CD4-positive, alpha-beta T cell treated with Interleukin-21 for 1 hour (primary cell): ENCODE results near the gene TF.
"Not testable (repeated sequence)": the region's sequence is repeated elsewhere in the genome, so short reads cannot be mapped to it uniquely, and the experiment has no call there.

ENCODE experiments used
- DNase-seq: peaks from one replicate; pipeline ENCODE4 v3.0.0-alpha.2; 2020

Gene TF

DNA sequence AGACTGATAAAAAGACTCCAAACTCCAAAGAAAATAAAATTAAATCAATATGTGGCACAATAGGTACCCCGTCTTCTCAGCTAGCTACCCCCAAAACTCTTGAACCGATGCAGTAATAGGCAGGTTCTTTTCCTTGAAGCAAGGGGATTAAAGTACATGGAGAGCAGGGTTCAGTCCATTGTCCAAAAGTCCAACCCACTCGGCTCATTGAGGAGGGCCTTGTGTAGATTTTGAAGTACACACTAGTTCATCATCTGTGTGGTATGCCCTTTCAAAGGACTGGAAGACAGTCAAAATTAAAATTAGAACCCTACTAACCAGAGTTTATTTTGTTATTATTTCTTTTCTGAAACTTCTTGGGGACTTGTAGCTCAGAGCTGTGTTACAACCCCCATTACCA, 23.3 kb downstream of the TF start:
- DNase-seq: no peak

DNA sequence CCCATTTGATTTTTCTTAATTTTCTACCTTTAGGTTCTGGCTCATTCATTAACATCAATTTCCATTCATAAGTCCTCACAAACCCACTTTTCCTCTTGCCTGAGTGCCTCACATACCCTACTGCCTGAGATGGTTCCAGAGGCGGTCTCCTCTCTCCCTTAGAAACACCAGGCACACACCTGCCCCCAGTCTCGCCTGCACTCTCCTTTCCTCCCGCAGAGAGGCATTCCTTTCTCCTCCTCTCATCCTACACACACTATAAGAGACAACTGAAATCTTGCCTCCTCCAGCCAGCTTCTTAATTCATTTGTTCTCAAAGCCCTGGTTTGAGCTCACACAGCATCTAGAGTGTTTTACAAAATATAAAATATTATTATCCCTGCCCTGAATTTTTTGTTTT, 27.5 kb downstream of the TF start:
- DNase-seq: no peak

DNA sequence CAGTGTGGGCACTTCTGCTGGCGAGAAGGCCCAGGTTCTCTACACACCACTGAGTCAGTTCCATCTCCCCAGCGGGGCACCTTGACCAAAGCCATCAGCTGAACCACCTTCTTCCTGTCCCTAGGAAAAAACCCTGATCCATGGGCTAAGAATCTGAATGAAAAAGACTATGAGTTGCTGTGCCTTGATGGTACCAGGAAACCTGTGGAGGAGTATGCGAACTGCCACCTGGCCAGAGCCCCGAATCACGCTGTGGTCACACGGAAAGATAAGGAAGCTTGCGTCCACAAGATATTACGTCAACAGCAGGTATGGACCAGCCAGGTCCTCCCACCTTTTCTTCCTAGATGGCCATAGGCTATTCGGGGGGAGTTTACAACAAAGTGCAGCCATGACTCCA, 29.1 kb downstream of the TF start:
- DNase-seq: no peak

DNA sequence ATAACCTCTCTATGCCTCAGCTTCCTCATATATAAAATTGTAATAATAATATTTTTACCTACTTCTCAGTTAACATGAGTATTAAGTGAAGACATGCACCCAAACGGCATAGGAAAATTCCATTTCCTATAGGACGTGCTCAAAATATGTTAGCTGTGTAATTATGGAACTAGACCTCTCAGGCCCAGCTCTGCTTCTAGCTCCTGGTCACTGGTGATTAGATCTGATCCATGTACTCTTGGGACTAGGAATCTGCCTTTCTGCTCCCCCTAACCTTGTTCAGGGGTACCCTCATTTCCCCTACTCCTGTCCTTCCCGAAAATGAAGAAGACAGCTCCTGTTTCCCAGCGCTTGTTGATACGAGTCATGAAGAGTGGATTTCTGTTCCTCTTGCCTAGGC, 29.6 kb downstream of the TF start:
- no peak for DNase-seq

DNA sequence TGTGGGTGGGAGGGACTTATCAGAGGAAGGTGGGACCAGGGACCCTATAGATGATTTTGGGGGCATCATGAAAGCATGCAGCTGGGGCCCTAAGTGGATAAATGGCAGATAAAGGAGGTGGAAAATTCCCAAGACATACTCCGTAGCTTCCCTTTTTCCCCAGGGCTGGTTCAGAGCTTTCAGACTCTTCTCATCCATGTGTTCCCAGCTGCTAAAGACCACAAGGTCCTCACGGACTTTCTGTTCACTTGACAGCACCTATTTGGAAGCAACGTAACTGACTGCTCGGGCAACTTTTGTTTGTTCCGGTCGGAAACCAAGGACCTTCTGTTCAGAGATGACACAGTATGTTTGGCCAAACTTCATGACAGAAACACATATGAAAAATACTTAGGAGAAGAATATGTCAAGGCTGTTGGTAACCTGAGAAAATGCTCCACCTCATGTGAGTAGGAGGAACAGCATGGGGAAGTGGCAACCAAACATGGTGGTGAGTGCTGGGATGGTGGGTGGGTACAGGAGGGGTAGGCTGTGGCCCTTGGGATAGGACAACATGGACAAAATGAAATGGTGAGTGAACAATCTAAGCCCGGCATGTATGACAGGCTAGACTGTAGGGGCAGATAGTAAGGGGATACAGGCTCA, 30.7 kb downstream of the TF start:
- DNase-seq: no peak

DNA sequence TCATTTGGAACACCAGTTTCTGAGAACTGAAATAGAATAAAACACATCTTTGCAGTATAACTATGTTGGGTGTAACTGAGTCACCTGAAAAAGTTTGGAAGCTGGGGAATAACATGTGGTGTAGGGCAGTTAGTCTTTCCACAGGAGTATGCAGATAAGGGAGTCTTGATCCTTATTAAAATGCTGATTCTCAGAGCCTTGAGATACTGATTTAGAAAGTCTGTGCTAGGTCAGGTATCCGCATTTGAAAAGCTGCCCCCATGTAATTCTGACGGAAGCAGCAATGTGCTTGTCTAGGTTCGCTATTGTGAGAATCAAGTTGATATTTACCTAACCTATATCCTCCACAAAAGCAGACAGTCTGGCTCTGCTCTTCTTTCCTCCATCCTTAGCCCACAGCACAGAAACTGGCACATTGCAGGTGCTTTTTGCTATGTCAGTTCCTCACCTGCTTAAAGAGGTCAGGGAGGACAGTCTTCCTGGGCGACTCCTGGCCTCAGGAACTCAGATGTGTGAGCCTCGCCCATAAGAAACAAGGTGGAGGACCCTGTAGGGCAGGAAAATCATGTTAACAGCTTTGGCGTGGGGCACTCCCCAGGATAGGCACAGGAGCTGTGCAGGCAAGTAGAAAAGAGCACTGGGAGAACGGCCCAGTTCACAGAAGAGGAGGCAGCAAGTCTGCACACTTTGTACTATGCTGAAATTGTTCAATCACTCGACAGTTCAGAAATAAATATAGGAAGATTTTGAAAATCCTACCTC, 31.8 kb downstream of the TF start:
- DNase-seq: no peak

DNA sequence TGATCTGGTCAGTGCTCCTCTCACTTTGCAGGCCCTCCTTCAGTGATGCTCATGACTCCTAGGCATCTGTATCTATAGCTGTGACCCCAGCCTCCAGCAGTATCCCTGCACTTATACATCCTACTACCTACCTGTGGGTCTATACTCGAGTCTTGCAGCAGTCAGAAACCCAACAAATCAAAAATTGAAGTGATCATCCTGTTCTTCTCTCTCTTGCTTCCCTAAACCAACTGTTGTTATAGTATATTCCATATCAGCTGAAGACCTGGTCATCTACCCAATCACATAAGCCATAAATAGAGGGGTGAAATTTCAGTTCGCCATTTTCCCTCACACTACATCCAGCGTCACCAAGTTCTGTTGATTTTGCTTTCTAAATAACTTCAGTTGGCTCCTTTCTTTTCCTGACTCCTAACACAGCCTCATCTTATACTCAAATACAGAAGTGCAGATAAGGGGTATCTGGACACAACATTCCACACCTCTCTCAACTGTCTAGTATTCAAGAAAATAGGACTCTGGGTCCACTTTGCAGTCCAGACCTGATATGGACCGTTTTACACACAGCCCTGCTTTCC, 33.5 kb downstream of the TF start:
- DNase-seq: no peak

DNA sequence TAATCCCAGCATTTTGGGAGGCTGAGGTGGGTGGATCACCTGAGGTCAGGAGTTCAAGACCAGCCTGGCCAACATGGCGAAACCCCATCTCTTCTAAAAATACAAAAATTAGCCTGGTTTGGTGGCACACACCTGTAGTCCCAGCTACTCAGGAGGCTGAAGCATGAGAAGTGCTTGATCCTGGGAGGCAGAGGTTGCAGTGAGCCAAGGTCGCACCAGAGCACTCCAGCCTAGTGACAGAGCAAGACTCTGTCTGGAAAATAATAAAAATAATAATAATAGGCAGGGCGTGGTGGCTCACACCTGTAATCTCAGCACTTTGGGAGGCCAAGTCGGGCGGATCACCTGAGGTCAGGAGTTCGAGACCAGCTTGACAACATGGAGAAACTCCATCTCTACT, 34.6 kb downstream of the TF start:
- DNase-seq: not testable (repeated sequence)

DNA sequence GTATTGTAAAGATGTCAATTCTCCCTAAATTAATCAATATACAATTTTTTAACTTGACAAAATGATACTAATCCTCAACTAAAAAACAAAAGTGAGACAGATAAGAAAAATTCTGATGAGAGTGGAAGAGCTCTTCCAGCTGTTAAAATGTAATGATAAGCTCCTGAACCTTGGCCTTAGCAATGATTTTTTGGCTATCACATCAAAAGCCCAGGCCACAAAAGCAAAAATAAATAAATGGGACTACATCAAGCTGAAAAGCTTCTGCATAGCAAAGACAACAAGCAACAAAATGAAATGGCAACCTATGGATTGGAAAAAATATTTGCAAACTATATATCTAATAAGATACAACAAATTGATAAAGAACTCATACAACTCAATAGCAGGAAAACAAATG, 35.4 kb downstream of the TF start:
- no peak for DNase-seq

DNA sequence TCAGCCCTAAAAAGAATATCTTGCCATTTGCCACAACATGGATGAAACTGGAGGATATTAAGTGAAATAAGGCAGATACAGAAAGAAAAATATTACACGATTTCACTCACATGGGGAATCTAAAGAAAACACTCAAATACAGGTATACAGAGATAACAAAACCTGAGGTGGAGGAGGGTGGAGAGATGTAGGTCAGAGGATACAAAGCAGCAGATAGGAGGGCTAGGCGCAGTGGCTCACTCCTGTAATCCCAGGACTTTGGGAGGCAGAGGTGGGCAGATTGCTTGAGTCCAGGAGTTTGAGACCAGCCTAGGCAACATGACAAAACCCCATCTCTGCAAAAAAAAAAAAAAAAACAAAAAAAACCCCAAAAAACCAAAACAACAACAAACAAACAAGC, 36.3 kb downstream of the TF start:
- no peak for DNase-seq

DNA sequence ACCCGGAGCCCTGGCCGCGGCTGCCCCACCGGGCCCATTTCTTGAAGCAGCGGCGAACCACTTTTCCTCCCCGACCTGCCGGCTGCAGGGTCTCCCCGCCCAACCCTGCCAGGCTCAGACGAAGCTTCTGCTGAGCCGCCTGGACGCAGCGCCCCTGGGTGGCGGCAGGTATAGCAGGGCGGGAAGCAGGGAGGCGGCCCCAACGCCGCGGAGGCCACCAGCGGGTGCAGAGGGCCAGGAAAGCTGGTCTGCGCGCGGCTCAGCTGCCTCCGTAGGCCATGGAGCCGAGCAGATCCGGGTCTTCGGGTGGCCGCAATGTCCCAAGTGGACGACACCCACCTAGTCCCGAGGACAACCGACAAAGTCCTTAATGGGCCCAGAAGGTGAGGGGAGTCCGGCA, 37.6 kb downstream of the TF start:
- no peak for DNase-seq

DNA sequence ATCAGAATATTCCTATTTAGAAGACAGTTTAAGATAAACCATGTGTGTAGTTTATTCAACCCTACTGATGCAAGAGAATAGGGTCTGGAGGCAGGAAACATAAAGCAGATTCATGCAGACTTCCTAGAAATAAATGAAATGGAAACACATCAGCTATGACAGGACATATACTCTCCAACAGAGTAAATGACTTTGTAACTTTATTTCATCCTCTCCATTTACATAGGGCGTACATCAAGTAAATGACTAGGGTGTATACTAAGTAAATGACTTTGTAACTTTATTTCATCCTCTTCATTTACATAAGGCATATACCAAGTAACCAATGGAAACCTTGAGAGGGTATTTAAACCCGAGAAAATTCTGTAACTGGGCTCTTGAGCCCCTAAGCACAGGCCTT, 41.8 kb downstream of the TF start:
- DNase-seq: no peak

DNA sequence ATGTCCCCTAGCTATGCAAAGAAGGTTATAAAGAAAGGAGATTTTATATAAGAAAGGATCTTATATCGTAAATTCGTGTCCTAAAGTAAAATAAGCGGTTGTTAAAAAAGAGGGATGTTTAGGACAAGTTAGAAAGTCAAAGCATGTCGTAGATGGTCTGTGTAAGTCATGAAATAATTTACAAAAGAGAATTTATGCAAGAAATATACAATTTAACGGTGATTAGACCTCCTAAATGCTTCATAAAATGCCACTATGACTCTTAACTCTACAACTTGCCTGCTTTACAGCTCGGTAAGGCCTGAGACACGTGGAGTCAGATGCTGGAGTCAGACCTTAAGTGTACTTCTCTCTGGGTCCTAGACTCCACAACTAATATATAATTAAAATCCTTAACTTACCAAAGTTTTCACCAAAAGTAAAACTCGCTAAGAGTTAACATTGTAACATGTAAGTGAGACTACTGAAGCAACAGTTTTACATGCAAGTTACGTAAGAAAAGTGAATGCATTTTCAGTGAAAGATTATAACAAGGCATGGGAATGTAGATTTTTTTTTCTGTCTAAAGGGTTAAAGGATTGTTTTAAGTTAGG, 46.1 kb downstream of the TF start:
- DNase-seq: no peak

DNA sequence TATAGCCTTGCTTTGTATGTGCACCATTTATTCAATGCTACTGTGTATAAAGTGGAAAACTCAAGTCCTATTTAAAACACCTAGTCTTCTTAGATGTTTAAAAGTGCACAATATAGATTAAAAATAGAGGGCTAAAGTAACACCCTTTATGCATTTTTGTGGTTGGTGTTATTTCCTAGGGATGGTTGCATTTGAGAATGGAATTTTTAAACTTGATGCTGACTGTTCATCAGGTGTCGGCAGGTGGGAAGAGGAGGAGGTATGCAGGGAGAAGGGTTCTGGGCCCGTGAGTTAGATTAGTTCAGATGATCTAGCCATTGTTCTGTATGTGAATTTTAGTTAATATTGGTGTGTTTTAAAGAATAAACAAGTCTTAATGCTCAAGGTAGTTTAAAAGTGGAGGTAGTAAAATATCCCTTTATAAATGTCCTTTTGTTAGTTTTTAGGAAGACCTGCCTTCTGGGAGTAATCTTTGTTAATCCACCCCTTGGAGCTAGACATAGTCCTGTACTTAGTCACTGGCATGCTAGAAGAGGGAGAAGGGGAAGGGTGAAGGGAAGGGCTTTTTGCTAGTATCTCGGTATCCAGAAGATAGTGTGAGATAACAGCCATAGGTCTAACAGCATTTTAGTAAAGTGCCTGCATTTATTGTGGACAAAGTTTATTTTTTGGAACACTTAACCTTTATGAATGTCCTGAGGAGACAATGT, 51.4 kb downstream of the TF start:
- no peak for DNase-seq

DNA sequence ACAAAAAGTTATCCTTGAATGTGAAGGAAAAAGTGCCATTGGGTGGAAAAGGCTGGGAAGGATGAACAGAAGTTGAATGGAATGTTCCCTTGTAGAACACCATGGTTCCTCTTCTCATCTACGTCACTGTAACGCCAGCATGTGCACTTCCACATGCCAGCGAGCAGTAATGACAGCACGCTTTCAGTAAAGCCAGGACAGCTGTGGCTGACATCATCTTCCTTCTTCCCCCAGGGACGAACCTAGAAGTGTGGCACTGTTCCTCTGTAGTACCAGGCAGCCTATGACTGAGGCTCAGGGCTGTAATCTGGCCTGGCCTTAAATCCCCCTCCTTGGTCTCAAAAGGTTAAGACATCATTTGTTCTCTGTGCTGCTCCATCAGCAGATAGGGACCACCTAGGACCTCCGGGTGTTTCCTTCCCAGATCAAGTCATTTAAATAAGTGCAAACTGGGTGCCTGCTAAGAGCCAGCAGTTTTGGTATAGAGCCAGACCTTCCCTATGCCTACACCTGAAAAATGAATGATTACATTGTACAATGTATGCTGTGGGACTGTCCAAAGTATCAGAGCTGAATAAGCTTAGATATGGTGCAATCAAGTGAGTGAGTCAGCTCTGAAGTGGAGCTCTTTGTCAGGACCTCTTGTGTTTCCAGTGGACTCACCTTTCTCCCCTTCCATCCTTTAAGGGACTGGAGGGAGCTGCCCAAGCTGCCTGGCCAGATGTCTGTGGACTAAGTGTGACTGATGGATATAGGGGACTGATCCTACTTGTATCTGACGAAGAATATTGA, 53.8 kb downstream of the TF start:
- no peak for DNase-seq

DNA sequence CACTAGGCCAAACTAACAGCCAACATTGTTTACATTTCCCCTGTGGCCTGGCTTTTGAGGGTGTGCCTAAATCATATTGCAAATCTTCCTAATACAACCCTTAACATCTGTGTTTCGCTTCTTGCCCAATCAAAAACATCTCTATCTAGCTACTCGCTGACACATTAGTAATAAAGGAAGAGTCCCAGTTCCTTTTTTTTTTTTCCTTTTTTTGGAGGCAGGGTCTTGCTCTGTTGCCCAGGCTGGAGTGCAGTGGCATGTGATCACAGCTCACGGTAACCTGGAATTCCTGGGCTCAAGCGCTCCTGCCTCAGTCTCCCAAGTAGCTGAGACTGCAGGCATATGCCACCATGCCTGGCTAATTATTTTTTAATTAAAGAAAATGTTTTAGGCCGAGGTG, 57.3 kb downstream of the TF start:
- DNase-seq: no peak

DNA sequence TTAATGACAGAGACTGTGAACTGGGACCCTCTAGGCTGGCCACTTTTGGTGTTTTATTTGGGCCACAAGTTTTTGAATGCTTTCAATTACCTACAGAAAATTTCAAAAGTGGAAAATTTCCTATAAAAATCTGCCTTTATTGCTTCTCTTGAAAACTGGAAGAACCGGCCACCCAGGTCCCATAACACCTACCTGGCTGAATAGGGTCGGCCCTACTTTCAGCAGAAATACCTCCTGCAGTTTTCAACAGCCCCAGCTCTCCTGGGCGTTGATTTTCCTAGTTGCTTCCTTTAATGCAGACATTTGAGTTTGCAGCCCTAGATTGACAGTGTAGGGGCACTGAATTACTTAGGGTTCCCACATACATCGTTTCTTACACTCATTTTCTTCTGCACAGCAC, 58.7 kb downstream of the TF start:
- no peak for DNase-seq

DNA sequence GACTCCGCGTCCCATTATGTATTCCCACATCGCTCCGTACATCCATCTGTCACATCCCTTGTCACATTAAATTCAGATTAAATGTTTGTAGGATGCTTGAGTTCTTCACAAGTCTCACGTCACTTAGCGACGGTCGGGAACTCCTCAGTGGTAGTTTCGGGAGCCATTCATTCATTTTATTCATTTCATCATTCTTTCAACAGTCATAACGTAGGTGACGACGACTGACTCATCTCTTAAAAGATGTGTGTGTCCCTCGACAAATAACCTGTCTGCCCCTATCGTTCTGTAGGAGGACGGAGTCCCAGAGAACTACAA, 59.1 kb downstream of the TF start:
- DNase-seq: no peak

DNA sequence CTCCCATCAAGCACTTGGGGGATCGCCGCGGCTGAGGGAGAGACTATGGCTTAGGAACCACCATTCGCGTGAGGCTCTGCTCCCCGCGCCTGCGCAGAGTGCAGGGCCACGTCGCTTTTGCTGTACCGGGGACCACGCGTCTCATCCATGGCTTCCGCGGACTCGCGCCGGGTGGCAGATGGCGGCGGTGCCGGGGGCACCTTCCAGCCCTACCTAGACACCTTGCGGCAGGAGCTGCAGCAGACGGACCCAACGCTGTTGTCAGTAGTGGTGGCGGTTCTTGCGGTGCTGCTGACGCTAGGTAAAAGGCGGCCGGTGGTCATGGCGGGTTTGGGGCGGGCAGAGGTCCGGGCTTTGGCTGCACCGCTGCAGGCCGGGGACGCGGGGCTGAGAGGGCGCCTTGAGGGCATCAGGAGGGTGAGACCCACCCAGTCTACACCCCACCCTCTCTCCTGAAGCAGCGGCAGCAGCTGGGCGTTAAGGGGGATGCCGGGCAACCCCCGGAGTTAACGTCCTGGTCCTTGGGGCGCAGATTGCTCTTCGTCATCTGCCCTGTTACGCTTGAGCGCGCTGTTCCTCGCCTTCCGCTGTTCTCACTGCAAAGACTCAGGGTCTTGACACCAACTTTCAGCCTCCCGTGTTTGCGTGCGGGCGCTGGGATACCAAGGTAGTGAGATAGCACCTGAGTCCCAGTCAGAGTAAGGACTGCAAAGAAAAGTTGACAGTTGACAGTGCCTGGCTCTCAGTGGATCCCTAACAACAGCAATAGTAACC, 59.7 kb downstream of the TF start, which contains the start of gene SRPRB:
Gene SRPRB, plus strand, starts transcription at position 114 of the 774 bp plus-strand sequence. Its CDS starts 34 bp downstream, at position 148.
- DNase-seq: peak; percentile 97

DNA sequence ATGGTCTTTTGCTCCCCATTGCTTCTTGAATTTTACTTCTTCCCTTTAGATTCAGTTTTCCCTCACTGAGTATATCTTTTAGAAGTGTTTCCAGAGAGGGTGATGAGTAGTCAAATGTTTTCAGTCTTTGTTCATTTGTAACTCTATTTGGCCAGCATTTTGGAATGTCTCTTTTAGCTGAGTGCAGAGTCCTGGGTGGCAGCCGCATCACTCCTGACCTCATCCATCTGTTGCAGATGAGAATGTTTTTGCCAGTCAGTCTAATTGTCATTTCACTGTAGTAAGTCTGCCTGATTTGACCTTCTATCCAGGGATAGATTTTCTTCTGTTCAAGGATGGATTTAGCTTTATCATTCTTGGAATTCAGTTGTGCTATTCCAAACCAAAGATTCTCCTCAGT, 66.7 kb downstream of the TF start:
- DNase-seq: no peak

DNA sequence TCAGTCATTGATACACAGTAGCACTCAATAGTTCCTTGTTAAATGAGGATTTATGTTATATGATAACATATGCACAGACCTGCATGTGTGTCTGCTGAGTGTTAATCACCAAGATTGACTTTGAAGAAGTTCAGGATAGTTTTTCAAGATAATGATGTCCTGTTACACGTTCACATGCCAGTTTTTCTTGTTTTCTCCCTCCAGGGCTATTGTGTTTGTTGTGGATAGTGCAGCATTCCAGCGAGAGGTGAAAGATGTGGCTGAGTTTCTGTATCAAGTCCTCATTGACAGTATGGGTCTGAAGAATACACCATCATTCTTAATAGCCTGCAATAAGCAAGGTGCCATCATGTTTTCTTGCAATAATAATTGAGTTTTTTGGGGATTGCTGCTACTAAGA, 69.2 kb downstream of the TF start:
- DNase-seq: no peak

DNA sequence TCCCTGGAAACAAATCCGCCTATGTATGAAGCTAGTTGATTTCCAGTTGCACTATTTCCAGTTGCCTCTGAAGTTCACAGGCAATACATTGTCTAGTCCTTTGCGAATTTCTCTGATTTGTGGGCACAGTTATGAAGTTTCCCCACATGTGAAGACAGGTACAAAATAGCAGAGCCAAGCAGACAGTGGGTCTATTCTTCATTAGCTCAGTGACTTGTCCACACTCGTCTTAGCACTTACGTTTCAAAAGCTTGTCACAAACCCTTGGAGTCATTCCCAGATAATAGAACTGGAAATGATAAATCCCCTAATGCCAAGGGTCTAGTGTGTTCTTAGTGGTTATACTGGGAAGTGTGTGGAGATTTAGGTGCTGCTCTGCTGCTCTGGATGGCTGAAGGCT, 73.9 kb downstream of the TF start:
- DNase-seq: no peak
